Measurements from ENCODE around the gene CUL4A.

CUL4A gene

DNA sequence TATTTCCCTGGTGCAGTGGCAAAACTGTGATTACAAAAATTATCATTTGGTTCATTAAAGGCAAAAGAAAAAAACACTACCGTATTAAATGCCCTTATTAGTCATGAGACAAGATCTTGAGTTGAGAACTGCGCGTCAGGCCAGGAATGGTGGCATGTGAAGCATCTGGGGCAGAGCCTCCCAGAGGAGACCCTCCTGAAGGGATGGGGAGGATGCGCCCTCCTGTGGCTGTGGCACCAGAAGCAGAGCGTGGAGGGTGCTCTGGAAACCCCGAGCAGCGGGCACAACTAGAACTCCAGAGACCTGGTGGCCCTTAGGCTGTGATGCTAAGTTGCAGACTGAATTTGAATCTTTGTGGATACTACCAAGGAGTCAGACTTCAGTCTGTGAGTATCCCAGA lies 11.5 kb downstream of the CUL4A start:
- peak; percentile 36 for ATAC-seq
- TF ChIP-seq TOX (CRISPR knock-in tag; IDR thresholded peaks at IDR 0.05; ENCODE audit: borderline replicate concordance) = no peak
- no peak for TF ChIP-seq ZFP3 (CRISPR knock-in tag; IDR thresholded peaks at IDR 0.05)
- no peak for TF ChIP-seq RARB (CRISPR knock-in tag; IDR thresholded peaks at IDR 0.05)
- TF ChIP-seq PPARA (CRISPR knock-in tag; IDR thresholded peaks at IDR 0.05; ENCODE audit: borderline replicate concordance) = no peak
- no peak for TF ChIP-seq GLIS3 (CRISPR knock-in tag; IDR thresholded peaks at IDR 0.05)
- TF ChIP-seq TCF4 (CRISPR knock-in tag; IDR thresholded peaks at IDR 0.05; ENCODE audit: borderline replicate concordance) = no peak
- TF ChIP-seq, protein P1, sequence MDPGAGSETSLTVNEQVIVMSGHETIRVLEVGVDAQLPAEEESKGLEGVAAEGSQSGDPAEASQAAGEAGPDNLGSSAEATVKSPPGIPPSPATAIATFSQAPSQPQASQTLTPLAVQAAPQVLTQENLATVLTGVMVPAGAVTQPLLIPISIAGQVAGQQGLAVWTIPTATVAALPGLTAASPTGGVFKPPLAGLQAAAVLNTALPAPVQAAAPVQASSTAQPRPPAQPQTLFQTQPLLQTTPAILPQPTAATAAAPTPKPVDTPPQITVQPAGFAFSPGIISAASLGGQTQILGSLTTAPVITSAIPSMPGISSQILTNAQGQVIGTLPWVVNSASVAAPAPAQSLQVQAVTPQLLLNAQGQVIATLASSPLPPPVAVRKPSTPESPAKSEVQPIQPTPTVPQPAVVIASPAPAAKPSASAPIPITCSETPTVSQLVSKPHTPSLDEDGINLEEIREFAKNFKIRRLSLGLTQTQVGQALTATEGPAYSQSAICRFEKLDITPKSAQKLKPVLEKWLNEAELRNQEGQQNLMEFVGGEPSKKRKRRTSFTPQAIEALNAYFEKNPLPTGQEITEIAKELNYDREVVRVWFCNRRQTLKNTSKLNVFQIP (CRISPR knock-in tag; IDR thresholded peaks at IDR 0.05; ENCODE audit: borderline replicate concordance, low read depth) = no peak
- no peak for TF ChIP-seq CREB5 (CRISPR knock-in tag; IDR thresholded peaks at IDR 0.05; ENCODE audit: low read depth)
- no peak for TF ChIP-seq ZNF565 (CRISPR knock-in tag; conservative IDR thresholded peaks at IDR 0.05; ENCODE audit: low read depth)
- no peak for TF ChIP-seq ESRRG (CRISPR knock-in tag; IDR thresholded peaks at IDR 0.05)
- TF ChIP-seq CSRNP3 (CRISPR knock-in tag; IDR thresholded peaks at IDR 0.05) = no peak
- TF ChIP-seq ARNTL (CRISPR knock-in tag; IDR thresholded peaks at IDR 0.05; ENCODE audit: borderline replicate concordance, low read depth) = no peak
- TF ChIP-seq BACH2 (CRISPR knock-in tag; IDR thresholded peaks at IDR 0.05; ENCODE audit: borderline replicate concordance) = no peak
- no peak for TF ChIP-seq OSR1 (CRISPR knock-in tag; IDR thresholded peaks at IDR 0.05)
- no peak for TF ChIP-seq PATZ1 (CRISPR knock-in tag; IDR thresholded peaks at IDR 0.05; ENCODE audit: borderline replicate concordance)

- ATAC-seq = no peak
Observed at GRCh38 chr13:113223070-113223469, 13.7 kb downstream of the CUL4A start.

More at GRCh38 chr13:113223070-113223469, 13.7 kb downstream of the CUL4A start:
- TF ChIP-seq, protein P2, sequence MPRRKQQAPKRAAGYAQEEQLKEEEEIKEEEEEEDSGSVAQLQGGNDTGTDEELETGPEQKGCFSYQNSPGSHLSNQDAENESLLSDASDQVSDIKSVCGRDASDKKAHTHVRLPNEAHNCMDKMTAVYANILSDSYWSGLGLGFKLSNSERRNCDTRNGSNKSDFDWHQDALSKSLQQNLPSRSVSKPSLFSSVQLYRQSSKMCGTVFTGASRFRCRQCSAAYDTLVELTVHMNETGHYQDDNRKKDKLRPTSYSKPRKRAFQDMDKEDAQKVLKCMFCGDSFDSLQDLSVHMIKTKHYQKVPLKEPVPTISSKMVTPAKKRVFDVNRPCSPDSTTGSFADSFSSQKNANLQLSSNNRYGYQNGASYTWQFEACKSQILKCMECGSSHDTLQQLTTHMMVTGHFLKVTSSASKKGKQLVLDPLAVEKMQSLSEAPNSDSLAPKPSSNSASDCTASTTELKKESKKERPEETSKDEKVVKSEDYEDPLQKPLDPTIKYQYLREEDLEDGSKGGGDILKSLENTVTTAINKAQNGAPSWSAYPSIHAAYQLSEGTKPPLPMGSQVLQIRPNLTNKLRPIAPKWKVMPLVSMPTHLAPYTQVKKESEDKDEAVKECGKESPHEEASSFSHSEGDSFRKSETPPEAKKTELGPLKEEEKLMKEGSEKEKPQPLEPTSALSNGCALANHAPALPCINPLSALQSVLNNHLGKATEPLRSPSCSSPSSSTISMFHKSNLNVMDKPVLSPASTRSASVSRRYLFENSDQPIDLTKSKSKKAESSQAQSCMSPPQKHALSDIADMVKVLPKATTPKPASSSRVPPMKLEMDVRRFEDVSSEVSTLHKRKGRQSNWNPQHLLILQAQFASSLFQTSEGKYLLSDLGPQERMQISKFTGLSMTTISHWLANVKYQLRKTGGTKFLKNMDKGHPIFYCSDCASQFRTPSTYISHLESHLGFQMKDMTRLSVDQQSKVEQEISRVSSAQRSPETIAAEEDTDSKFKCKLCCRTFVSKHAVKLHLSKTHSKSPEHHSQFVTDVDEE (CRISPR knock-in tag; IDR thresholded peaks at IDR 0.05) = no peak
- TF ChIP-seq CSDC2 (CRISPR knock-in tag; IDR thresholded peaks at IDR 0.05) = no peak
- TF ChIP-seq SNAI2 (CRISPR knock-in tag; IDR thresholded peaks at IDR 0.05) = no peak
- TF ChIP-seq CREB5 (CRISPR knock-in tag; IDR thresholded peaks at IDR 0.05; ENCODE audit: low read depth) = no peak
- no peak for TF ChIP-seq ZFP30 (CRISPR knock-in tag; IDR thresholded peaks at IDR 0.05)
- no peak for TF ChIP-seq CSRNP3 (CRISPR knock-in tag; IDR thresholded peaks at IDR 0.05)
- TF ChIP-seq ZNF8 (CRISPR knock-in tag; IDR thresholded peaks at IDR 0.05) = no peak
- no peak for TF ChIP-seq BACH2 (CRISPR knock-in tag; IDR thresholded peaks at IDR 0.05; ENCODE audit: borderline replicate concordance)
- TF ChIP-seq TOX (CRISPR knock-in tag; IDR thresholded peaks at IDR 0.05; ENCODE audit: borderline replicate concordance) = no peak
- no peak for TF ChIP-seq GLIS3 (CRISPR knock-in tag; IDR thresholded peaks at IDR 0.05)
- no peak for TF ChIP-seq ZNF70 (CRISPR knock-in tag; IDR thresholded peaks at IDR 0.05)
- no peak for TF ChIP-seq PPARA (CRISPR knock-in tag; IDR thresholded peaks at IDR 0.05; ENCODE audit: borderline replicate concordance)
- no peak for TF ChIP-seq TCF4 (CRISPR knock-in tag; IDR thresholded peaks at IDR 0.05; ENCODE audit: borderline replicate concordance)
- TF ChIP-seq, protein P1 (CRISPR knock-in tag; IDR thresholded peaks at IDR 0.05; ENCODE audit: borderline replicate concordance, low read depth) = no peak
- no peak for TF ChIP-seq RARB (CRISPR knock-in tag; IDR thresholded peaks at IDR 0.05)

Measured in SK-N-SH treated with all-trans-retinoic acid at 6 μM for 48 hours (cell line).